Measurements from ENCODE around the gene SORCS2.
A peak's percentile ranks its signal among the peaks of the same experiment; 100 is the strongest.

Gene SORCS2

GRCh38 chr4:7192252-7193029 lies at the start of gene SORCS2:
SORCS2 (plus strand) TSS chr4:7192538.
- peak; percentile 74 for DNase-seq

- no peak for DNase-seq
These were observed 47.7 kb upstream of the SORCS2 start for GRCh38 chr4:7144374-7145290.

GRCh38 chr4:7145291-7145934 lies 46.9 kb upstream of the SORCS2 start:
- no peak for DNase-seq

- DNase-seq, result no peak
These were observed 46.1 kb upstream of the SORCS2 start for GRCh38 chr4:7146059-7146785.

GRCh38 chr4:7146786-7147115 lies 45.6 kb upstream of the SORCS2 start:
- DNase-seq, result no peak

- no peak for DNase-seq
These were observed 45.1 kb upstream of the SORCS2 start for GRCh38 chr4:7147261-7147660.

GRCh38 chr4:7147661-7148310 lies 44.6 kb upstream of the SORCS2 start:
- DNase-seq, result no peak

GRCh38 chr4:7148337-7148736 lies 44.0 kb upstream of the SORCS2 start:
- DNase-seq, result no peak

- DNase-seq, result no peak
These were observed 42.2 kb upstream of the SORCS2 start for GRCh38 chr4:7150036-7150635.

GRCh38 chr4:7151668-7152227 lies 40.6 kb upstream of the SORCS2 start:
- no peak for DNase-seq

- DNase-seq, result no peak
These were observed 38.6 kb upstream of the SORCS2 start for GRCh38 chr4:7153711-7154110.

GRCh38 chr4:7154351-7154981 lies 37.9 kb upstream of the SORCS2 start:
- no peak for DNase-seq

- DNase-seq, result no peak
These were observed 36.7 kb upstream of the SORCS2 start for GRCh38 chr4:7155590-7156071.

GRCh38 chr4:7156328-7156727 lies 36.0 kb upstream of the SORCS2 start:
- DNase-seq, result no peak

- DNase-seq, result no peak
These were observed 35.4 kb upstream of the SORCS2 start for GRCh38 chr4:7156761-7157488.

GRCh38 chr4:7157666-7158065 lies 34.7 kb upstream of the SORCS2 start:
- DNase-seq, result no peak

- no peak for DNase-seq
These were observed 34.1 kb upstream of the SORCS2 start for GRCh38 chr4:7158081-7158750.

- DNase-seq, result no peak
These were observed 33.3 kb upstream of the SORCS2 start for GRCh38 chr4:7158991-7159390.

- DNase-seq, result no peak
These were observed 32.4 kb upstream of the SORCS2 start for GRCh38 chr4:7159923-7160322.

- peak; percentile 53 for DNase-seq
These were observed 31.9 kb upstream of the SORCS2 start for GRCh38 chr4:7160439-7160838.
